ENCODE data around the gene CREB5.

Gene CREB5

DNA sequence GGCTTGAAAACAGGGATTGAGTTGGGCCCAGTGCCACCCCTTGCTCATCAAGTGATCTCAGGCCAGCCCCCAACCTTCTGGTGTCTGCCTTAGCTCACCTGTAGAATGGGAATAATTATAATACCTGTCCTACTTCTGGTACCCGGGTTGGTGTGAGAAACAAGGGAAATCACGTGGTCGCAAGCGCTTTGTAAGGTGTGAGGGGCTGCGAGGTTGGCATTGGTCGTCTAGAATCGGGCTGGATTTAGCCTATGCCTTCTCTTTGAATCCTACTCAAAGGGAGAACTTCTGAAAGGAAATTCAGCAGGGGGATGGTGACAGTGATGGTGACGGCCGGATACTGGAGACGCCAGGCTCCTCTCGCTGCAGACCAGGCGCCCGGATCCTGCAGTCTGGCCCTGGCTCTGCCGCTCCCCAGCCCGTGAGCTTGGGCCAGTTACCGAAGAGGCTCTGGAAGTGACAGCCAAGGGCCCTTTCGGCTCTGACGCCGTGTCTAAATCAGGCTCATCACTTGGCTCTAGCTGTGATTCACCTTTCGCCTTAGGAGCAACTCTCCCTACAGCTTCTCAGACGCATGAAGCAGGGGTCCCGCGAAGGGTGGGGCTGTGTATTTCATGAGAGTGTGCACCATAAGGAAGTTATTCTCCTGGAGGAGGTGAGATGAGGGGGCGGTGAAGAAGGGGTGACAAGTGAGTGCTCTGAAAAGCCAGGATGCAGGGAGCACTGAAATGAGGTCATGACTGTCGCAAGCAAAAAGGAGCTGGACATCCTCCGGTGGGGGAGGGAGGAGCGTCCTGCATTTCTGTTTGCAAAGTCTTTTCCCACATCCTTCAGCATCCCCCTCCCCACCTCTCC is 4.0 kb upstream of the CREB5 start:
- DNase-seq = no peak

DNA sequence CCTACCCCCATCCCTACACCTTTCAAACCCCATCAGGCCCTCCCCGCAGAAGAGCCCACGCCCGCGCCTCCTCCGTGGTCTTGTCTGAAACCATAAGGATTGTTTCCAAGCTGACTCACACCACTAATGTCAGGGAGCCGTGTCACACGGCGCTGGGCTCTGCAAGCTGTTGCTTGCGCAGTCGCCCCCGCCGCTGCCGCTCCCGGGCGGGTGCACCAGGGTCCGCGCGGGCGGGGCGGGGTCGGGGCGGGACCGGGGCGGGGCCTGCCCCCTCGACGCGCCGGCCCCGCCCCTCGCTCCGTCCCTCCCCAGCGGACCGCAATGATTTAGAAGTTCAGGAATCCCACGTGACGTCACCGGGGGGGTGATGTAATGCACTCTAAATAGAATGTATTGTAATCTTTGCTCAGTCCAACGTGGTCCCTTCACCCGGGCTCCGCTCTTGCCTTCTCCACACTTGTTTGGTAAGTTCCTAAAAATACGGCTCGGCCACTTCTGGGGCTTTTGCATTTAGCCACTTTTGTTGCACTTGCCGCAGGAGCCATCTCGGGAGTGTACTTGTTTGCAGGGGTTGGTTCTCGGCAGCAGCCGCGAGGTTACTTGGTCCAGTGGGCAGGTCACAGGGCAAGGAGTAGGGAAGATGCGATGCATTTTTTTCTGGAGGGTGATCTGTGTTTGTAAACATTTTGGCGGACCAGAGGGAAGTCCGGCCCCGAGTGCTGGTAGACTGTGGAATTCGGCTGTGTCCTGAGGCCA is 3.2 kb upstream of the CREB5 start:
- DNase-seq = peak; percentile 74

DNA sequence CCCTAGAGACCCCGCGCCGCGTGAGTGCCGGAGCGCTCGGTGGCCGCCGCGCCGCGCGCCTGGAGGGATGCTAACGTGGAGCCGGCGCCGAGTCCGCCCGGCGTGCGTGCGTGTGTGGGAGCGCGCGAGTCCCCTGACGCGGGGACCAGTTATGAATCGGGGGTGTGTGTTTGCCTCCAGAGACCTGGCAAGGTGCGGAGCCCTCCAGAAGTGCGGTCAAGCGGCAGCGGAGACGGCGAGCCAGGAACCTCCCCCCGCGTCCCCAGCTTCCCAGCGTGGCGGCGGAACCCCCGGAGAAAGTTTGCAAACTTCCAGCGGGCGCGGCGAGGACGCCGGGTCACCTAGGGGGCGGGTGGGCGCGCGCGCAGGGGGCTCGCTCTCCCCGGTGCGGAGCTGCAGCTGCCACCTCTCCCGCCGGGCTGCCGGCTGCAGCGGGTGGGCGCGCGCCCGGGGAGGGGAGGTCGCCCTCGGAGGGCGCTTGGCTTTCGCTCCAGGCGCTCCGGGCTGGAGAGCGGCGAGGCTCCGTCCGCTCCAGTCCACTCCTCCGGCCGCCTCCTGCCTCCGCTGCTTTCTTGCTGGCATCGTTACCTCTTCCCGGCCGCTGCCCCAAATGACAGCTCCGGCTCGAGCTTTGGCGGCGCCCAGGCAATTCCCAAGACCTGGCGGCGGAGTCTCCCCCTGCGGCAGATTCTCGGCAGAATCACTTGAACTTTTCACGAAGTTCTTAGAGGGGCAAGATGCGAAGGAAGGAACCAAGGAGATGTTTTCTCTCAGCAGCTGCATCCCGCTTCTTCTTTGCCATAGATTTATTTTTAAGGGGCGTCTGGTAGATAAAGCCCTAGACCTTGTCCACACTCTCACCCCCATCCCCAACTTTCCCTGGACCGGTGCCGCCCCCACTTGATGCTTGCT is 2.3 kb upstream of the CREB5 start:
- DNase-seq = peak; percentile 30

DNA sequence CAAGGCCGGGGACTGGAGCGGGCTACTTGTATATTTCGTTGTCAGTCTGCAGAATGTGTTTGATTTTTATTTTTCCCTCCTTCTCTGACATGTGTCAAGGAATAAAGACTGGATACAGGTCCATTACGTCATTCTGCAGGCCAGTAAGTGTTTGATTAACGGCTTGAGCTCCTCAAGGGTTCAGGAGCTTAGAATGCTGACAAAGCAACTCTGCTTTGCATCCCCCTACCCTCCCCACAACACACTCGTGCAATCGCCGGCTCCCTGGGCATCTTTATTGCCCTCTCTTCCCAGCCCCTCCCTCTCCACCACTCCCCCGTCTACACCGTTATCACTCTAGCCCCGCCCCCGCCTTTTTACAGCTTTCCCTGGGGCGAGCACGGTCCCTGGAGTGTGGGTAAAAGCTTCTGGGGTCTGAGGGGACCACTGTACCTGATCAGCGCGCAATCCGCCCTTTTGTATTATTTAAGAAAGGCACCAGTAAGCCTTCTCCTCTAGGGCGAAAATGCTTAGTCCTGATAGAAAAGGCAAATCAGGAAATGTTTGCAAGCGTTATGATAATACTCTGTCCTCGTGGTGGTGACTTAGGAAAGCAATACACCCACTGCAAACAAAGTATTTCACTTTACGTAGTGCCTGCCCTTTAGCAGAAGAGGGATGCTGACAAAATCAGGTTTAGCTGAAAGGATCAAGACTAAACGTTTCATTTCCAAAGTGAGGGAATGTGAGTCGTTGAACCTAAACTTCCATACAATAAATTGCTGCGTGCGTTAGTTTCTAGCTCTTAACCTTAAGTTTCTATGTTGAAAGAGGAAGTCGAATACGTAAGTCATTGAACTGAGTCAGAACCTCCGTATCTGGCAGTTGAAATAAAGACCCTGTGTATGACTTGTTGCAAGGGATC is 1.4 kb upstream of the CREB5 start:
- peak; percentile 30 for DNase-seq

DNA sequence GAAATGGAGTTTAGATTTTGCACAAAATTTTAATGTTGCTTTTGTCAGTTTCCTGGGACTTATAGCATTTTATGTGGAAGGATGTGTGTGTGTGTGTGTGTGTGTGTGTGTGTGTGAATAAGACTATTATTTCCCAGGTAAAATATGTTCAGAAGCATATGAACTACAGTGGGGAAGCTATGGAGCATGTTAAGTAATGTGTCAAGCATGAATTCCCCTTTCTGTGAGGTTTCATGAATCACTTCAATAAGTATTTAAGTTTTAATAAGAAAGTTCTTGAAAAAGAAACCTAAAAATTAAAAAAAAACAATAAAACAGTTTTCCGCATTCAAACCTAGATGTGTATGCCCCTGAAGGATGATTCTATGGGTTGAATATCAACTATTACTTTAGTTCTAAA is 693 bp downstream of the CREB5 start:
- no peak for DNase-seq

DNA sequence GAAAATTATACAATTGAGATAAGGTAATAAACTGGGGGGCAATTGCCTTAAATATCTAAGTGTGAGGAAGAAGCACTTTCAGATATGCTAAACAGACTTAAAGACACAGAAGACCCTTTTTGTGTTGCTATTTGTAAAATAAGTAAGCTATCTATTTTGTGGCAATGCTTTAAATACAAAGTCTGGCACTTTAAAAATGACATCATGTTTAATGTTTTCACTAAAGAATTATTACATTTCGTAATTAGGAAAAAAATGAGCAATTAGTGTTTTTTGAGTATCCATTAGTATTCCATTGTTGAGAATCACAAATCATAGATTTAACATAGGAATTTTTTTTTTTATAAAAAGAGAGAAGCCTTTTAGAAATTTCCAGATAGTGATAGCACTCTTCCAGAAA is 2.1 kb downstream of the CREB5 start:
- DNase-seq = no peak

DNA sequence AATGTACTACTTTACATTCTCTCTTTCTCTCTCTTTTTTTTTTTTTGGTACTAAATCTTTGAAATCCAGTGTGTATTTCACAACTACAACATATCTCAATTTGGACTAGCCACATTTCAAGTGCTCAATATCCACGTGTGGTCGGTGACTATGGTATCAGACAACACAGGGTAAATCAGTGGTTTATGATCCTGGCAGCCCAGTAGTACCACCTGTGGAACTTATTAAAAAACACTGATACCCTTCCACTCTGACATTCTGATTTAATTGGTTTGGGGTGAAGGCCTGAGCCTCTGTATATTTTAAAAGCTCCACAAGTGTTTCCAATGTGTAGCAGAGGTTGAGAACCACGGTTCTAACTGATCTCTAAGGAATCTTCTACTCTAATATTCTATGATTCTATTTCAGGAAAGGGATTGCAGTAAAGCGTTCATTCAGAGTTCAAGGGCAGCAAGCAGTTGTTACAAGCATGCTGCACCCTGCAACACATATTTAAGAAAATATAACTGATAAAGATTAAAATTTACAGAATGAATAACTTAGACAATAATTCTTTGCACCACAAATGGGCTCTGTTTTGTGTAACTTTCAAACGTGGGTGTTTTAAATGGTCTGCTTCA is 5.1 kb downstream of the CREB5 start:
- DNase-seq = no peak

DNA sequence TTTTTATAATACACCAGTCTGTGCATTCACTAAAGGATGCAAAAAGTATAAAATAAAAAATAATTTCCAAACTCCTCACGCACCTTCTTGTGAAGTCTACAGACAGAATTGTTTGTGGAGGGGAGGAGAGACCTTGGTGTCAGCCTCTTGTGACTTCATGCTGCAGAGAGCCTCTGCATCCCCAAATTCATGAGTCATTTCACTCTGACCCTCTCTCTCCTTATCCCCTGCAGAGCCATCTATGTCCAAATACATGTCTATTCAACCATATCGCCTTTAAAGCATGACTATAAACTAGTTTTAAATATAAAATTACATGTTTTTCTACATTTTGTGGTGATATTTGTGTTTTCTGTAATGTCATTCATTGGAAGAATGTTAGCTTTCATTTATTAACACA is 6.0 kb downstream of the CREB5 start:
- DNase-seq = no peak

DNA sequence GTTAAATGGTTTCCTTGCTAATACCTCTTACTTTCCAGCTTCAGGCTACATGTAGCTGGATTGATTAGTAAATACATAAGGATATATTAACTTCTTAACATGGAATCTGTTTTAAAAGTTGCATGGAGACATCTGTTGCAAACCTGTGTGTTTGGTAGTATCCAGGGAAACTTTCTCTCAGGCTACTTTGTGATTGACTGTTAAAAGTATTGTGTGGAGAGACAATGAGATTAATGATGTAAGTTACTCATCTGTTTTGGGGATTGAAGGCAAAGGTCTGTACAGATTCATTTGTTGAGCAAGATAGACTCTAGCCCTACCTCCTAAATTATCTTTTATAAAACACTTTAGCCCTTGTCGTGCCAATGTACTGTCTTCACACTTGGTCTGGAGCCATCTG is 6.6 kb downstream of the CREB5 start:
- DNase-seq = no peak

DNA sequence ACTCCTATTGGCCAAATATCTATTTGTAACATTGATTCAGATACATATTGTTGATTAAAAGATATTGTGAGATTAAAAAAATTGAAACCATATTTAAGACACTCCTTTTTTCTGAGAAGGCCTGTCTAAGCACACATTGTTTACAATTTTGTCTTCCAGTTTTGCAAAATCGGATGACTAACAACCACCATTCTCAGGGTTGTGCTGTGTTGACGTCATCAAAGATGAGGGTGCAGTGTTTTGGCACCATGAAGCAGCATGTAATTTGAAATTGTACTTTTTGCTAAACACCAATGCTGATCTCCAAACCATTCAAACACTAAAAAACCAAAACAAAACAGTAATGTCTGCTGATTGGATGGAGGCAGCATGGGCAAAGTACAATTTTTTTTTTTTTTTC is 7.4 kb downstream of the CREB5 start:
- no peak for DNase-seq

DNA sequence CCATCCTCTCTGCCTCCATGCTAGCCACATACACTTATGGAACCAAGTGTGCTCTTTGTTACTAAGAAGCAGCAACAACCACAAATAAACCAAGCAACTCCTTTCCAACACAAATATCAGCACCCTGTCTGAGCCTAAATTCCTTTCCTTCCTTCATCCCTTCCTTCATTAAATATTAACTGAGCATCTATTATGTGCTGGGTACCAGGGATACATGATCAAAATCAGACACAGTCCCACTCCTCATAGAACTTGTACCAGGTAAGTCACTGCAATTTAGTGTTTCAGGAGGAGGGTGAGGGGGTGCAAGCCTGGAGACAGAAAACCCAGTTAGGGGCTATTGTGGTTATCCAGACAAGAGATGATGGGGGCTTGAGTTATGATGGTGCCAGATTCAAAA is 10.8 kb downstream of the CREB5 start:
- DNase-seq = no peak

DNA sequence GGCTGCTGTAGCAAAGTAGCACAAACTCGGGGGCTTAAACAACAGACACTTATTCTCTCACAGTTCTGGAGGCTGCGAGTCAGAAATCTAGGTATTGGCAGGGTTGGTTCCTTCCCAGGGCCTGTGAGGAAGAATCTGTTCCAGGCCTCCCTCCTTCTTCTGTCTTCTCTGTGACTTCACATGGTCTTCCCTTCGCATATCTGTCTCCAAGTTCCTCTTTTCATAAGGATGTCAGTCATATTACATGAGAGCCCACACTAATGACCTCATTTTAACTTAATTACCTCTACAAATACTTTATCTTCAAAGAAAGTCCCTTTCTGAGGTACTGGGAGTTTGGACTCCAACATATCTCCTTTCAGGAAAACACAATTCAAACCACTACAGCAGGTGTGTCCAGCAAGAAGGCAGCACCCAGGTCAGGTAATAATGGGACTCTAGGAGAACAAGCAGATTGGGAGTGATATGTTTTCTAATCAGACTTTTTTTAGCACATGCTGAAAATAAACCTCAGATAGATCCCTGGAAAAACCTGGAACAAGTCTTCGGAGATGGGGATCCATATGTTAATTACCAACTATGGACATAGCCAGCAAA is 11.7 kb downstream of the CREB5 start:
- no peak for DNase-seq

DNA sequence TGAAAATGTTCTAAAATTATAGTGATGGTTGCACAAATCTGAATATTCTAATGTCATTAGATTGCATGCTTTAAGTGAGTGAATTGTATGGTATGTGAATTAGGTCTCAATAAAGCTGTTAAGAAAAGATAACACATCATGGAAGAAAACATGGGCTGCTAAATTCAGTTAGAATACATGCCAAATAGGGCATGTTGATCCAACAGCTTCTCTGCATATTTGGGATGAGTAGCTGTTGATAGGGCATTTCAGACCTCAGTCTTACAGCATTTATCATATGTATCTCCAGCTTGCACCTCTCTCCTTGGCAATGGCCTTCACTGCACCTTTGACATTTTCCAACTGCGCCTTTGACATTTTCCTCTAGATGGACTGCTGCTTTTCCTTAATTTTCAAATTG is 13.2 kb downstream of the CREB5 start:
- DNase-seq = no peak

DNA sequence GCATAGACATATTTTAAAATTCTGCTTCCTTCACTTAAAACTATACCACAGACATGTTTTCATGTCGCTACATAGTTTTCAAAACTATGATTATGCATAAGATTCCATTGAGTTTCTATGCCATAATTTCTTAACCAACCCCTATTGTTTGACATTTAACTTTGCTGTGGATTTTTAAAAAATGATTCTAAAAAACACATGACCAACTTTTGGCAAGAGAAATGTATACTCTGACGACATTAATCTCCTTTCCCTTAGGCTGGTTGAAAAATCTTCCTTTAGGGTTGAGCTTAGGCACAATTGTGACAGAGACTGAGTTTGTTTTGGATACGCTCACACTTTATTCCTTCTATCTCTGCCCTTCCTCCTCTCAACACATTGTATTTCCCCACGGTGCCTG is 14.9 kb downstream of the CREB5 start:
- no peak for DNase-seq

DNA sequence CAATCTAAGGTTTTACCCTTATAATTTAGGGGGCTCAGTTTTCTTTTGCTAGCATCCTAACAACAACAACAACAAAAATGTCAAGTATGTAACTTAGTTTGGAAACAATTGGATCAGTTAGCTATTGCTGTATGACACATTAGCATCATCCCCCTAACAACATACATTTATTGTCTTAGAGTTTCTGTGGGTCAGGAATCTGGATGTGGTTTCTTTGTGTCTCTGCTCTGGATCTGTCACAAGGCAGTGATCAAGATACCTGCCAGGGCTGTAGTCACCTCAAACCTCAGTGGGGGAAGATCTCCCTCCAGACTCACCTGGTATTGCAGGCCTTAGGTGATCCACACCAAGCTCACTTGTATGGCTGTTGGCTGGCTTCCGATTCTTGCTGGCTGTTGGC is 18.3 kb downstream of the CREB5 start:
- no peak for DNase-seq

DNA sequence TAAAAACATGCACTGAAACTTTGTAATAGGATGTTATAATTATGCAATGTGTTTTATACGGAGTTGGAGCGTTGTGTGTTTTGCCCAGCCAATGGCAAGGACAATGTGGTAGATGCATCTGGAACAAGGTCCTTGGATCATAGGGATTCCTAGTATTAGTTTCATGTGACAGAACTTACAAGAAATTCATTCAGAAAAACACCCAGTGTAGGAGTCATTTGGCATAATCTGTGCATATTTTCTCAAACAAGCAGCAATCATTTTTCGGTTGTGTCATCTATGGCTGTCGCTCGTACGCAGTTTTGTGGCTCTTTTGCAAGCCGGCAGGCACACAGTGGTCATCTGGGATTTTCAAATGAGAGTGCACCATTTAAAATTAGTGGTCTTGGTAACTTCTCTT is 19.8 kb downstream of the CREB5 start:
- no peak for DNase-seq

DNA sequence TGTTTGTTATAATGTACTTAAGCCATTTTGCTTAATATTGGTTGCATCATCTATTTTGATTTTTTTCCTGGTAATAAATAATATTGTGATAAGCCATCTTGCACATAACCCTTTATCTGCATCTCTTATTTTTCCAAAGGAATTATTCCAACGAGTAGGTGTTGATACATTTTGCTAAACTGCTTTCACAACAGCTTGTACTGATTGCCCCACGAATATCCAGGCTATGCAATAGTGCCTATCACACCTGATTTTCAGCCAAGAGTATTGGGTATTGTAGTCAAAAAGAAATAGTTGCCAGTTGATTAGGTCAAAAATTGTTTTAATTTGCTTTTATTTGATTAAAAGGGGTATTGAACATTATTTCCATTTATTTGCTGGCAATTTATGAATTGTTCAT is 20.7 kb downstream of the CREB5 start:
- DNase-seq = no peak

DNA sequence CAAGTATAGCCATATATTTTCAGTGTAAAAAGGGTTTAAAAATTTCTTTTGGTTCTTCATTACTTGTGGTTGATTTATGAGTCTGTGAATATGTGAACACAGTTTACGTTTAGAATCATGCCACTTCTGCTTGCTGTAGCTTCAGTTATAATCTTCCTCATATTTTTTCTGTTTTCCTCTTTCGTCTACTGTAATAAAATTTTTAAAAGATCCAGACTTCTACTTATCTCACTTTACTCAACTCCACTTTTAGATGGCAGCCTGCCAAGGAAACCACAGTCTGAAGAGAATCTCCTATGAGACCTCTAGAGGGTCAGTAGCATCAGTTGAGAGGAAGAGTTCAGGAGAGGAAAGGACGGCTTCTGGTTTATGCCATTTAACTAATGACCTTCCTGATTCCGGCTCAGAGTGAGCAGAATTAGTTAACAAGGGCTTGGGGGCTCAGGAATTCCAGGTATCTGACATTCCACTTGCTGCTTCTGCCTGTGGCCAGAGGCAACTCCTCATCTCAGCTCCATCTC is 21.4 kb downstream of the CREB5 start:
- DNase-seq = peak; percentile 13

DNA sequence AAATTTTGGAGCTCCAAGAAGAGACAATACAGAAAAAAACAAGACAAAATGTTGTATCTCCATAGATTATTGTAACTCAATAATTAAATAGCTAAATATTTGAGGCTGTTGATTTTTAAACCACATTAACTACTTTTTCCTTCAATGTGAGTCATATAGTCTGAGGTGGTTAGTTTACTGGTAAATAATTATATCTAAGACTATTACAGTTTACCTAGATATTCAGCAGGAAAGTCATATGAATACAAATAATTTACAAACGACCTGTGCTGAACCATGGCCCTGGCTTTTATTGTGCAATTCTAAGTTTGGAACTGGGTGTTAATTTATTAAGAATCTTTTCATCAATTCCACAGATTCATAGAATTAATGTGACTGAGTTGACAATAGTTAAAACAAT is 22.2 kb downstream of the CREB5 start:
- no peak for DNase-seq

DNA sequence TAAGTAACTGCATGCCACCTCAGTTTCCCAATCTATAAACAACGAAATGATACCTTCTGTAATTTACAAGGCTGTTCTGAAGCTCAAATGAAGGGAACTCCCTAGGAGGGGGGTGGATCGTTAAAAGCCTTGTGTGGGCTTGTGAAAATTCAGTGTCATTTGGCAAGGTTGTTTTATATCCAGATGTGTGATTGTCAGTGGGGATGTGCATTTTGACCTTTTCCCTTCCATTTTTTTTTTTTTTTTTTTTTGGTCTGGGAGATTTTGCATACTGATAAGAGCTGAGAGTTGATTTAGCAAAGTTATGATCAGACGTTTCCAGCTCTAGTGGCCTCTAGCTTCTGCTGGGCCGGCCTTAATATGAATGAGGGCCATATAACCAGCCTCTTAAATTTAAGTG is 22.8 kb downstream of the CREB5 start:
- DNase-seq = no peak

DNA sequence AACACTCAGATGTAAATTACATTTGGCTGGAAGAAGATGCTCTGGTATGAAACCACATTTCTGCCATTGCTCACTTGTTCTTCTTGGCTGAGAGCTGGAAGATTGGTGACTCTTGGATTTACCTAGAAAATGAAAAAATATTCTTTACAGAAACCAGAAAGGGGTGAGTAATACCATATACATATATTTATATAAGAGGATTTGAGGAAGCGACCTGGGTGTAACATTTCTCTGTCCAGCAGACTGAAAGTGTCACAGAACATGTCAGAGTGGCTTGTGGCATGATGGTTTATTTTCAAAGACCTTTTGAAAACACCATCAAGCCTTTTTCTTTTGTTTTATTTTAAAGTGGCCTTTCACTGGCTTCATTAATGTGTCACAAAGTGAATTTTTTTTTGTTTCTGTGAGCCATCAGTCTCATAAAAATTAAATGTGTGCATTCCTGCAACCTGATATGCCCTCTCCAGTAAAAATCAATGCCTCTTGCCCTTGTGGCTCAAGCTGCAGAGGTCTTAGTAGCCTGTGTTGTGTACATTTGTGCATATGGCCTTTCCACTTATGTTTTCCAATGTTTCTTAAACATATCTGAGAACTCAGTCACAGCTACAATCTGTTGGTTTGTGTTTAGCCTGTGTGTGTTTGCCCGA is 23.5 kb downstream of the CREB5 start:
- DNase-seq = peak; percentile 47

Measured in NCI-H1105 treated with DMSO at 0.1 percent for 48 hours (cell line).